Kidney epithelial cell (primary cell): ENCODE results near the gene HLA-DPA1. TPM values are rescaled to one million over a fixed set of nuclear protein-coding genes. Genes with fewer than 3 reads are reported as not detected.

Experiments used
- DNase-seq: peaks from one replicate; pipeline ENCODE4 v3.0.0-alpha.2; 2010; ENCODE audit warnings: low read depth
- H3K27me3 ChIP-seq: 2 replicates; pipeline ENCODE4 v1.6.0; 2011; ENCODE audit warnings: low read length; ENCODE audit not compliant: control insufficient read depth, insufficient read depth
- H3K36me3 ChIP-seq: 2 replicates; pipeline ENCODE4 v1.5.1; 2011; ENCODE audit warnings: low read length; ENCODE audit not compliant: control insufficient read depth, insufficient read depth
- H3K4me3 ChIP-seq: 2 replicates; pipeline ENCODE4 v1.5.1; 2011; ENCODE audit warnings: low read depth, mild to moderate bottlenecking, control low read depth, low read length
- total RNA-seq: library from RNA; depleted of rRNA; stranded (reverse); fragments of >200 nt; gene quantifications from 2 replicates; pipeline ENCODE4 v1.2.3, GENCODE V29; 2015
- TF ChIP-seq, protein P1 (sequence below): IDR thresholded peaks from 2 replicates; pipeline ENCODE4 v1.5.1; 2011; ENCODE audit warnings: mild to moderate bottlenecking, moderate library complexity, low read length, control low read depth, inconsistent platforms; ENCODE audit not compliant: insufficient read depth, poor library complexity, severe bottlenecking

HLA-DPA1 gene
- total RNA-seq, 1 donor from 2014 or later, result 0.29 TPM

DNA sequence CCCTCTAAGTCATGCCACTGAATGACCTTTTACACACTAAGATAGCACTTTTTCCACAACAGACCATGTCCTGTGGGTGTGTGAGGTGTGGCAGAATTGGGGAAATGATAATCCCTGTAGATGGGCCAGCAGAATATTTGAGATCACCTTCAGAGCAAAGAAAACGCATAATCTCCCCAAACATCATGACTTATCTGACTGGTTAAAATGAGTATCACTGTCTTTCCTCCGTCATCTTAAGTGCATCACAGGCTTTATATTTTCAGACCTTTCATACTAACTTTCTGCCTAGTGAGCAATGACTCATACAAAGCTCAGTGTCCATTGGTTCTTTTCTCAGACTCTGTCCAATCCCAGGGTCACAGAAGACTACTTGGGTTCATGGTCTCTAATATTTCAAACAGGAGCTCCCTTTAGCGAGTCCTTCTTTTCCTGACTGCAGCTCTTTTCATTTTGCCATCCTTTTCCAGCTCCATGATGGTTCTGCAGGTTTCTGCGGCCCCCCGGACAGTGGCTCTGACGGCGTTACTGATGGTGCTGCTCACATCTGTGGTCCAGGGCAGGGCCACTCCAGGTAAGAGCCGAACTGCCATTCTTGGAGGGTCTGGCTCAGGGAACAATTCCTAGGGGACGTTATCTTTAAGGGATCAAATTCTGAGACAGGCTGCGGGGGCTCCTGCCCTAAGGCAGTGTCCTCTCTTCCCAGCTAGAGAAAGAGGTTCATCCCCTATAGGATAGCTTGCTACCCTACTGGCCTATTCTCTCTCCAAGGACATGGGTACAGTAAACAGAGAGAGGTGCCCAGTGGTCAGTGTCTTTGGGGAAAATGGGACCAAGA, 2.3 kb upstream of the HLA-DPA1 start, which contains the start of gene HLA-DPB1:
Gene HLA-DPB1, plus strand, starts transcription at position 423 of the 838 bp plus-strand sequence. Its CDS starts 52 bp downstream, at position 475.
- Histone ChIP-seq H3K27me3 (peaks cover 17% of the 10 kb centered on the region), H3K36me3 (no peaks in the 10 kb centered on the region), H3K4me3 (no peak within 1 kb of the TSS)
- no peak for DNase-seq
- TF ChIP-seq, protein P1, sequence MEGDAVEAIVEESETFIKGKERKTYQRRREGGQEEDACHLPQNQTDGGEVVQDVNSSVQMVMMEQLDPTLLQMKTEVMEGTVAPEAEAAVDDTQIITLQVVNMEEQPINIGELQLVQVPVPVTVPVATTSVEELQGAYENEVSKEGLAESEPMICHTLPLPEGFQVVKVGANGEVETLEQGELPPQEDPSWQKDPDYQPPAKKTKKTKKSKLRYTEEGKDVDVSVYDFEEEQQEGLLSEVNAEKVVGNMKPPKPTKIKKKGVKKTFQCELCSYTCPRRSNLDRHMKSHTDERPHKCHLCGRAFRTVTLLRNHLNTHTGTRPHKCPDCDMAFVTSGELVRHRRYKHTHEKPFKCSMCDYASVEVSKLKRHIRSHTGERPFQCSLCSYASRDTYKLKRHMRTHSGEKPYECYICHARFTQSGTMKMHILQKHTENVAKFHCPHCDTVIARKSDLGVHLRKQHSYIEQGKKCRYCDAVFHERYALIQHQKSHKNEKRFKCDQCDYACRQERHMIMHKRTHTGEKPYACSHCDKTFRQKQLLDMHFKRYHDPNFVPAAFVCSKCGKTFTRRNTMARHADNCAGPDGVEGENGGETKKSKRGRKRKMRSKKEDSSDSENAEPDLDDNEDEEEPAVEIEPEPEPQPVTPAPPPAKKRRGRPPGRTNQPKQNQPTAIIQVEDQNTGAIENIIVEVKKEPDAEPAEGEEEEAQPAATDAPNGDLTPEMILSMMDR, result no peak

DNA sequence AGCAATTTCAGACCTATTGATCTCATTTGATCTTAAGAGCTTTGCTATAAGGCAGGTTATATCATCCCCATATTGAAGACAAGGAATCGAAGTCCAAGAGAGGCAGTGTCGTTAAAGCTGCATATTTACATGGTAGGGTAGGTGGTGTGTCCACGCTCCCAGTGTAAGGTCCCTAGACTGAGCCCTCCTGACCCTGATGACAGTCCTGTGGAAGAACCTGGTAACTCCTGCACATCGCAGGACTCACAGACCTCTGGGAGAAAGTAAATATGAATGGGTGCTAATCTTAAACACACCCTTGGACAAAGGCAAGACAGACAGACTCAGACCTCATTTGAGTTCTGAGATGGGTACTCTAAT, 1.7 kb upstream of the HLA-DPA1 start:
- H3K4me3 ChIP-seq, result no peak overlapping the region

DNA sequence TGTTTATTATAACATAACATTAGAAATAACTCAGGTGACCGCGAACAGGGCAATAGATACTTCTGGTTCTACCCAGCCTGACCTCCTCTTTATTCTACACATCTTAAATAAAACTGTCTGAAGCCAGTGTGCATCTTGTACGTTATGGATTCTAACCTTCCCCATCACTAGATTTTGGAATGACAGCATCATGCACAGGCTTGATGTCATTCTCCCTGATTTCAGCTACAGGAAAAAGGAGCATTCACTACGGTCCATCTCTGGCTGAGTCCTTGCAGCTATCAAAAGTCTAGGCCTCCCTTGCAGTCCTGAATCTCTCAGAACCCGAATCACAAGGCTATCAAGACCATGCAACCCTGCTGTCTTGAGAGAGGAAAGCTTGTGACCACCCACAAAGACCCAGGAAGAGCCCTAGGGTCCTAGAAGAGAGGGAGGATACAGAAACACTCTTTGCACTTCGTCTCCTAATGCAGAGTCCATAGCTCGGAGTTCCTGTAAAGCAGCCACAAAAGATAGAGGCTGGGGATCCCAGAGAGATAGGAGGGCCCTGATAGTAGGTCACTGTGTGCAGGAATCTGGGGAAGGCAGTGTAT, 845 bp downstream of the HLA-DPA1 start:
- DNase-seq, result no peak
- H3K4me3 ChIP-seq, result no peak overlapping the region
- no peaks in the 10 kb centered on the region for H3K36me3 ChIP-seq
- TF ChIP-seq, protein P1, result no peak
- peaks cover 10% of the 10 kb centered on the region for H3K27me3 ChIP-seq

More for the DNA sequence above, 1.7 kb upstream of the HLA-DPA1 start:
- no peak for DNase-seq
- TF ChIP-seq, protein P1, result no peak
- Histone ChIP-seq H3K27me3 (peaks cover 17% of the 10 kb centered on the region), H3K36me3 (no peaks in the 10 kb centered on the region)

DNA sequence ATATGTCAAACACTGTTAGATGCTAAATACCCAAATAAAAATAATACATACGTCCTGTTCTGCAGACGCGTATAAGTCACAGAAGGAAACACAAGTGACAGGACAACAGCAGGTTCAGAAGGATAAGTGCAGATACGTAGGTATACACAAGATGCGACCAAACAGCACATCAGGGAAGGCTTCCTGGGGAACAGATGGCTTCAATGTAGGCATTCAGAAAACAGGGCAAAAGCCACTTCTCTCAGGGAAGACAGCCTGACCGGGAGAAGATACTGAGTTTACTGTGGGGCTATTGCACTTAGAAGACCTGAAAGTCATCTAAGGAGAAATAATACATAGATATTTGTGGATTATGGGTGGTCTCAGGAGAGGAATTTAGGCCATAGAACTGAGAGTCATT, 1.9 kb downstream of the HLA-DPA1 start:
- peaks cover 10% of the 10 kb centered on the region for H3K27me3 ChIP-seq
- DNase-seq, result no peak
- H3K4me3 ChIP-seq, result no peak overlapping the region
- no peaks in the 10 kb centered on the region for H3K36me3 ChIP-seq
- TF ChIP-seq, protein P1, result no peak

DNA sequence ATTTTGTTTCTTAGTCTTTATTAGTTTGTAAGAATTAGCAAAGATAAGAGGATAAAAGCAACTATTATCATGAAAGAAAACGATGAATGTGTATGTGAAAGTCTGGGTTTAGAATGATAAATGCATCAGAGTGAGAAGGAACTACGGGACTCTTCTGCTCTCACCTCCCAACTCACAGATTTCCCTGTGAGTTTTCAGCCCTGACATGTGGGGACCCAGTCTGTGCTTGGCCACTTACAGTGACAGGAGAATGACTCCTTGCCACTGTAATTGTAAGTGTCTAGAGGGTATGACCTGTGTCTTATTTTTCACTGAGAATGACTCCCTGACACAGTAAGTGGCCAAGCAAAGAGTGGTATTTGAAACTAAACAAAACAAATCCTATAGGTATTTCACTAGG, 2.5 kb downstream of the HLA-DPA1 start:
- Histone ChIP-seq H3K4me3 (no peak overlapping the region), H3K27me3 (peaks cover 8% of the 10 kb centered on the region), H3K36me3 (no peaks in the 10 kb centered on the region)
- DNase-seq, result no peak
- TF ChIP-seq, protein P1, result no peak
